Endodermal cell (in vitro differentiated cells): ENCODE measurements around the gene RNASE11. TPM values are rescaled to one million over a fixed set of nuclear protein-coding genes. Genes with fewer than 3 reads are reported as not detected.
A peak's percentile ranks its signal among the peaks of the same experiment; 100 is the strongest.

Experiments
- DNase-seq: peaks from one replicate; pipeline ENCODE4 v3.0.0-alpha.2; 2017
- H3K27ac ChIP-seq: 2 replicates; pipeline ENCODE4 v1.5.1; 2013; ENCODE audit warnings: mild to moderate bottlenecking, low read depth, low read length, moderate library complexity
- H3K27me3 ChIP-seq: 2 replicates; pipeline ENCODE4 v1.6.1; 2013; ENCODE audit warnings: mild to moderate bottlenecking, low read length, moderate library complexity; ENCODE audit not compliant: insufficient read depth, control insufficient read depth, poor library complexity, severe bottlenecking
- H3K36me3 ChIP-seq: 2 replicates; pipeline ENCODE4 v1.7.0; 2013; ENCODE audit warnings: mild to moderate bottlenecking, low read length, moderate library complexity; ENCODE audit not compliant: control insufficient read depth, insufficient read depth
- H3K4me1 ChIP-seq: one replicate; pipeline ENCODE4 v1.7.0; 2013; ENCODE audit warnings: low read length; ENCODE audit not compliant: control insufficient read depth, insufficient read depth
- H3K4me3 ChIP-seq: 2 replicates; pipeline ENCODE4 v1.5.1; 2013; ENCODE audit warnings: mild to moderate bottlenecking, low read length, moderate library complexity
- H3K9ac ChIP-seq: 2 replicates; pipeline ENCODE4 v1.6.1; 2013; ENCODE audit warnings: mild to moderate bottlenecking, low read length, moderate library complexity; ENCODE audit not compliant: poor library complexity, severe bottlenecking; ENCODE audit errors: extremely low read depth
- H3K9me3 ChIP-seq: 2 replicates; pipeline ENCODE4 v1.6.1; 2013; ENCODE audit warnings: mild to moderate bottlenecking, low read length, moderate library complexity; ENCODE audit not compliant: control insufficient read depth
- H3K27ac Mint-ChIP-seq: 2 replicates; pipeline ENCODE4 v1.8.0; 2020; ENCODE audit warnings: mixed read lengths
- H3K27me3 Mint-ChIP-seq: 2 replicates; pipeline ENCODE4 v1.8.0; 2021; ENCODE audit warnings: mild to moderate bottlenecking, mixed read lengths; ENCODE audit not compliant: insufficient read depth
- H3K36me3 Mint-ChIP-seq: 2 replicates; pipeline ENCODE4 v1.8.0; 2020; ENCODE audit warnings: low read depth, mixed read lengths
- H3K4me1 Mint-ChIP-seq: 2 replicates; pipeline ENCODE4 v1.8.0; 2020; ENCODE audit warnings: mixed read lengths
- H3K4me3 Mint-ChIP-seq: 2 replicates; pipeline ENCODE4 v1.8.0; 2020; ENCODE audit warnings: mild to moderate bottlenecking, moderate library complexity, mixed read lengths
- H3K9me3 Mint-ChIP-seq: 2 replicates; pipeline ENCODE4 v1.8.0; 2020; ENCODE audit warnings: mild to moderate bottlenecking, mixed read lengths
- CTCF ChIP-seq: fragments of 200-600 bp; sonication (generic); conservative IDR thresholded peaks from 2 replicates; pipeline ENCODE4 v1.5.0; 2021; ENCODE audit warnings: antibody characterized with exemption, mild to moderate bottlenecking
- WGBS, 2 experiments: methylation state at CpG; one replicate each; pipeline versions ENCODE4 v1.1.5 to v1.1.7; 2013; ENCODE audit warnings: missing lambda C conversion rate in 2 of 2, mixed read lengths in 1 of 2; ENCODE audit not compliant: insufficient coverage in 1 of 2, insufficient read length in 1 of 2; 5-methylcytosine and 5-hydroxymethylcytosine counted together
- total RNA-seq, 2 donors: library from RNA; stranded (reverse); fragmentation: NEBNext Ultra II Directional in 1 of 2; extraction: Animal tissue kit (Norgen Biotek cat#: 25700) in 1 of 2; gene quantifications; 2 replicates in 1 of 2; 3 replicates in 1 of 2; pipeline ENCODE4 v1.2.1, GENCODE V29; 2021

Gene RNASE11
- total RNA-seq, 2 donors from 2014 or later, result not detected

GRCh38 chr14:20631880-20632389 is 44.1 kb upstream of the RNASE11 start:
- peaks cover 56% of the 10 kb centered on the region for H3K27me3 Mint-ChIP-seq
- peak; percentile 86 for DNase-seq

GRCh38 chr14:20631023-20631879 is 43.5 kb upstream of the RNASE11 start:
- Mint-ChIP-seq H3K27me3 (peaks cover 56% of the 10 kb centered on the region), H3K9me3 (peaks cover 4% of the 10 kb centered on the region), H3K4me3 (peak overlapping the region; percentile 75), H3K4me1 (peaks cover 22% of the 10 kb centered on the region), H3K36me3 (no peaks in the 10 kb centered on the region), H3K27ac (peak overlapping the region; percentile 85)
- Histone ChIP-seq H3K4me1 (peaks cover 5% of the 10 kb centered on the region), H3K27ac (no peak overlapping the region), H3K36me3 (no peaks in the 10 kb centered on the region), H3K4me3 (peak overlapping the region; percentile 94), H3K27me3 (no peaks in the 10 kb centered on the region), H3K9me3 (no peaks in the 10 kb centered on the region), H3K9ac (peak overlapping the region; percentile 54)
- 0 to 4% methylated on average over 2 to 19 of the region's 19 CpGs for WGBS, 2 experiments
- TF ChIP-seq CTCF, result no peak
- DNase-seq, result peak; percentile 88

More at GRCh38 chr14:20631880-20632389, 44.1 kb upstream of the RNASE11 start:
- Mint-ChIP-seq H3K9me3 (peaks cover 4% of the 10 kb centered on the region), H3K4me3 (peak overlapping the region; percentile 75), H3K4me1 (peaks cover 16% of the 10 kb centered on the region), H3K27ac (peak overlapping the region; percentile 23), H3K36me3 (no peaks in the 10 kb centered on the region)
- Histone ChIP-seq H3K9ac (no peak overlapping the region), H3K9me3 (no peaks in the 10 kb centered on the region), H3K36me3 (no peaks in the 10 kb centered on the region), H3K4me3 (peak overlapping the region; percentile 94), H3K4me1 (peaks cover 5% of the 10 kb centered on the region), H3K27ac (no peak overlapping the region), H3K27me3 (no peaks in the 10 kb centered on the region)
- 1 to 2% methylated on average over 7 to 18 of the region's 18 CpGs for WGBS, 2 experiments
- no peak for TF ChIP-seq CTCF

GRCh38 chr14:20630340-20631022 is 42.7 kb upstream of the RNASE11 start:
- Mint-ChIP-seq H3K4me3 (peak overlapping the region; percentile 75), H3K27ac (peak overlapping the region; percentile 85), H3K27me3 (peaks cover 54% of the 10 kb centered on the region), H3K4me1 (peaks cover 23% of the 10 kb centered on the region), H3K9me3 (peaks cover 4% of the 10 kb centered on the region), H3K36me3 (no peaks in the 10 kb centered on the region)
- no peaks in the 10 kb centered on the region for H3K36me3 ChIP-seq
- peaks cover 5% of the 10 kb centered on the region for H3K4me1 ChIP-seq
- H3K27me3 ChIP-seq, result no peaks in the 10 kb centered on the region
- peak overlapping the region; percentile 94 for H3K4me3 ChIP-seq
- H3K9me3 ChIP-seq, result no peaks in the 10 kb centered on the region
- TF ChIP-seq CTCF, result no peak
- no peak overlapping the region for H3K27ac ChIP-seq
- WGBS, 2 experiments, result 2 to 3% methylated on average over 20 to 23 of the region's 23 CpGs
- DNase-seq, result peak; percentile 85
- H3K9ac ChIP-seq, result peak overlapping the region; percentile 54
